Astrocyte (in vitro differentiated cells and primary cell): ENCODE measurements around the gene PIM3.

Experiments used
- CTCF ChIP-seq: IDR thresholded peaks from 2 replicates; pipeline ENCODE4 v1.5.1; 2011; ENCODE audit warnings: low read depth, mild to moderate bottlenecking, inconsistent platforms, low read length, moderate library complexity; ENCODE audit not compliant: insufficient read depth
- EZH2 ChIP-seq: IDR thresholded peaks from 2 replicates; pipeline ENCODE4 v1.6.1; 2012; ENCODE audit warnings: mild to moderate bottlenecking, low read length, inconsistent platforms; ENCODE audit not compliant: insufficient read depth

DNA sequence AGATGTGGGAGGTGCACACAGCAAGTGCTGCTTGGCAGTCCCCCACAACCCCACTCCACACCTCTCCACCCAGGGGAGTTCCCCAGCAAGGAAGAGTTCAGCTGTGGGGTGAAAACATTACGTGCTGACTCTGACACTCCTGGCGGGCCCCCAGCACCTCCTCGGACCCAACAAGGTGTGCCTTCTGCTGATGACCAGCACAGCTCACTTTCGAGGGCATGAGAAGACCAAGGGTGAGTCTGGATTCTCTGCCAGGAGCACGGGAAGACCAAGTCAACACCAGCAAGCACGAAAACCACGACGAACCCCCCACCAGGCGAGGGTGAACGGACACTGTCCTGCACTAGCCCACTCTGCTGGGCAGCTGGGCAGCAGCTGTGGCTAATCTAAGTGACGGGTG, 43.7 kb upstream of the PIM3 start:
- TF ChIP-seq CTCF (no peak), EZH2 (no peak)
